Karpas-422 (cell line): Measurements from ENCODE around the gene DOC2B. TPM values are rescaled to one million over a fixed set of nuclear protein-coding genes. Genes with fewer than 3 reads are reported as not detected.

Experiments used
- DNase-seq: peaks from one replicate; pipeline ENCODE4 v3.0.0-alpha.2; 2015
- H2AFZ ChIP-seq: fragments of 200-600 bp; sonication (generic); 2 replicates; pipeline ENCODE4 v1.6.1; 2014; ENCODE audit warnings: antibody characterized with exemption, low read length, mixed read lengths
- H3K27ac ChIP-seq: fragments of 200-600 bp; sonication (generic); 2 replicates; pipeline ENCODE4 v1.5.1; 2014; ENCODE audit warnings: mild to moderate bottlenecking, low read length, moderate library complexity
- H3K27me3 ChIP-seq: fragments of 200-600 bp; sonication (generic); 2 replicates; pipeline ENCODE4 v1.6.1; 2014; ENCODE audit warnings: low read length, mixed read lengths
- H3K36me3 ChIP-seq: fragments of 200-600 bp; sonication (generic); 2 replicates; pipeline ENCODE4 v1.6.1; 2014; ENCODE audit warnings: low read length, mixed read lengths; ENCODE audit not compliant: insufficient read depth
- H3K4me1 ChIP-seq: fragments of 200-600 bp; sonication (generic); 2 replicates; pipeline ENCODE4 v1.6.1; 2014; ENCODE audit warnings: mild to moderate bottlenecking, low read length, mixed read lengths
- H3K4me2 ChIP-seq: fragments of 200-600 bp; sonication (generic); 2 replicates; pipeline ENCODE4 v1.6.1; 2014; ENCODE audit warnings: low read length, low read depth, mild to moderate bottlenecking; ENCODE audit not compliant: poor library complexity, severe bottlenecking
- H3K4me3 ChIP-seq: fragments of 200-600 bp; sonication (generic); 2 replicates; pipeline ENCODE4 v1.5.1; 2014; ENCODE audit warnings: mild to moderate bottlenecking, antibody characterized with exemption, low read length, mixed read lengths
- H3K79me2 ChIP-seq: fragments of 200-600 bp; sonication (generic); 2 replicates; pipeline ENCODE4 v1.6.1; 2014; ENCODE audit warnings: mild to moderate bottlenecking, low read length, mixed read lengths
- H3K9ac ChIP-seq: fragments of 200-600 bp; sonication (generic); 2 replicates; pipeline ENCODE4 v1.6.0; 2014; ENCODE audit warnings: low read length
- H3K9me2 ChIP-seq: fragments of 200-600 bp; sonication (generic), shearing (Covaris generic); replicated peaks from 2 replicates; pipeline ENCODE4 v1.6.0; 2014; ENCODE audit warnings: mild to moderate bottlenecking, low read length, moderate library complexity; ENCODE audit not compliant: insufficient read depth
- H3K9me3 ChIP-seq: fragments of 300-700, 200-600 bp; sonication (generic); 2 replicates; pipeline ENCODE4 v1.6.1; 2014; ENCODE audit warnings: low read length, mixed read lengths
- H4K20me1 ChIP-seq: fragments of 200-600 bp; sonication (generic); 2 replicates; pipeline ENCODE4 v1.6.1; 2014; ENCODE audit warnings: mild to moderate bottlenecking, antibody characterized with exemption, low read length, low read depth; ENCODE audit not compliant: insufficient read depth
- total RNA-seq: library from RNA; depleted of rRNA; stranded (reverse); fragments of >200 nt; shearing (Covaris generic); gene quantifications from 2 replicates; pipeline ENCODE4 v1.2.3, GENCODE V29; 2014; ENCODE audit warnings: low replicate concordance; rRNA removed

The DOC2B gene
- not detected in 2 replicates for total RNA-seq

GRCh38 chr17:181245-182049 lies at the start of gene DOC2B:
TSS of gene DOC2B (minus strand) at chr17:181650. CDS start at chr17:181479, 171 bp downstream.
- no peak within 1 kb of the TSS for H2AFZ ChIP-seq

GRCh38 chr17:230395-230770 lies 48.9 kb upstream of the DOC2B start:
- Histone ChIP-seq H2AFZ (no peak overlapping the region), H3K4me1 (peaks cover 23% of the 10 kb centered on the region), H3K79me2 (no peaks in the 10 kb centered on the region), H3K27me3 (no peaks in the 10 kb centered on the region), H3K9me3 (no peaks in the 10 kb centered on the region), H3K36me3 (no peaks in the 10 kb centered on the region), H3K4me3 (no peak overlapping the region), H3K9ac (no peak overlapping the region), H4K20me1 (no peaks in the 10 kb centered on the region), H3K9me2 (no peaks in the 10 kb centered on the region), H3K27ac (no peak overlapping the region), H3K4me2 (no peak overlapping the region)
- DNase-seq = no peak

More at GRCh38 chr17:181245-182049, at the start of gene DOC2B:
- H3K36me3 ChIP-seq = no peaks in the 10 kb centered on the region
- no peak within 1 kb of the TSS for H3K9ac ChIP-seq
- no peaks in the 10 kb centered on the region for H3K9me3 ChIP-seq
- no peak within 1 kb of the TSS for H3K4me3 ChIP-seq
- DNase-seq = no peak
- no peak within 1 kb of the TSS for H3K27ac ChIP-seq
- no peaks in the 10 kb centered on the region for H3K4me1 ChIP-seq
- H3K9me2 ChIP-seq = no peaks in the 10 kb centered on the region
- H3K79me2 ChIP-seq = no peaks in the 10 kb centered on the region
- no peaks in the 10 kb centered on the region for H3K27me3 ChIP-seq
- no peaks in the 10 kb centered on the region for H4K20me1 ChIP-seq
- H3K4me2 ChIP-seq = no peak within 1 kb of the TSS

GRCh38 chr17:229709-230394 lies 48.4 kb upstream of the DOC2B start:
- no peak overlapping the region for H2AFZ ChIP-seq
- no peaks in the 10 kb centered on the region for H4K20me1 ChIP-seq
- no peaks in the 10 kb centered on the region for H3K27me3 ChIP-seq
- H3K27ac ChIP-seq = no peak overlapping the region
- no peaks in the 10 kb centered on the region for H3K79me2 ChIP-seq
- peaks cover 22% of the 10 kb centered on the region for H3K4me1 ChIP-seq
- H3K36me3 ChIP-seq = no peaks in the 10 kb centered on the region
- H3K9ac ChIP-seq = no peak overlapping the region
- no peak overlapping the region for H3K4me3 ChIP-seq
- DNase-seq = no peak
- H3K4me2 ChIP-seq = no peak overlapping the region
- H3K9me2 ChIP-seq = no peaks in the 10 kb centered on the region
- H3K9me3 ChIP-seq = no peaks in the 10 kb centered on the region

- H3K9ac ChIP-seq = no peak overlapping the region
- H2AFZ ChIP-seq = no peak overlapping the region
- H3K36me3 ChIP-seq = no peaks in the 10 kb centered on the region
- no peaks in the 10 kb centered on the region for H3K79me2 ChIP-seq
- no peaks in the 10 kb centered on the region for H4K20me1 ChIP-seq
- DNase-seq = no peak
- H3K27me3 ChIP-seq = no peaks in the 10 kb centered on the region
- H3K4me3 ChIP-seq = no peak overlapping the region
- peaks cover 15% of the 10 kb centered on the region for H3K4me1 ChIP-seq
- no peaks in the 10 kb centered on the region for H3K9me3 ChIP-seq
- no peak overlapping the region for H3K4me2 ChIP-seq
- no peak overlapping the region for H3K27ac ChIP-seq
- H3K9me2 ChIP-seq = no peaks in the 10 kb centered on the region
Observed at GRCh38 chr17:228951-229708, 47.7 kb upstream of the DOC2B start.

GRCh38 chr17:227946-228615 lies 46.6 kb upstream of the DOC2B start:
- no peaks in the 10 kb centered on the region for H3K36me3 ChIP-seq
- no peak overlapping the region for H3K27ac ChIP-seq
- no peaks in the 10 kb centered on the region for H3K27me3 ChIP-seq
- no peak overlapping the region for H3K4me3 ChIP-seq
- no peak overlapping the region for H2AFZ ChIP-seq
- no peaks in the 10 kb centered on the region for H4K20me1 ChIP-seq
- DNase-seq = no peak
- H3K4me1 ChIP-seq = peaks cover 15% of the 10 kb centered on the region
- no peak overlapping the region for H3K9ac ChIP-seq
- no peak overlapping the region for H3K4me2 ChIP-seq
- H3K9me2 ChIP-seq = no peaks in the 10 kb centered on the region
- H3K79me2 ChIP-seq = no peaks in the 10 kb centered on the region
- no peaks in the 10 kb centered on the region for H3K9me3 ChIP-seq

- Histone ChIP-seq H3K9me2 (no peaks in the 10 kb centered on the region), H3K27me3 (no peaks in the 10 kb centered on the region), H3K4me2 (no peak overlapping the region), H3K9me3 (no peaks in the 10 kb centered on the region), H3K4me1 (peaks cover 13% of the 10 kb centered on the region), H3K36me3 (no peaks in the 10 kb centered on the region), H3K9ac (no peak overlapping the region), H3K27ac (no peak overlapping the region), H3K4me3 (no peak overlapping the region), H4K20me1 (no peaks in the 10 kb centered on the region), H3K79me2 (no peaks in the 10 kb centered on the region), H2AFZ (no peak overlapping the region)
- no peak for DNase-seq
Observed at GRCh38 chr17:227078-227945, 45.9 kb upstream of the DOC2B start.

- Histone ChIP-seq H3K9ac (no peak overlapping the region), H3K4me3 (no peak overlapping the region), H3K79me2 (no peaks in the 10 kb centered on the region), H3K36me3 (no peaks in the 10 kb centered on the region), H3K4me2 (no peak overlapping the region), H3K4me1 (peaks cover 4% of the 10 kb centered on the region), H2AFZ (no peak overlapping the region), H3K27me3 (no peaks in the 10 kb centered on the region), H3K27ac (no peak overlapping the region), H3K9me2 (no peaks in the 10 kb centered on the region), H4K20me1 (no peaks in the 10 kb centered on the region), H3K9me3 (no peaks in the 10 kb centered on the region)
- no peak for DNase-seq
Observed at GRCh38 chr17:226108-227077, 44.9 kb upstream of the DOC2B start.
